NCI-H526 (cell line): Measurements from ENCODE around the gene PRADC1.

ENCODE experiments used
- DNase-seq, 2 experiments: peaks; one replicate each; lab custom pipeline; 2025; lab: John Stamatoyannopoulos, UW

The PRADC1 gene

GRCh38 chr2:73235315-73236028 lies 2.4 kb upstream of the PRADC1 start:
- DNase-seq, result no peak

GRCh38 chr2:73233932-73234832 lies 1.1 kb upstream of the PRADC1 start, which contains the start of gene CCT7:
Gene CCT7, plus strand, starts transcription at chr2:73234308. Its CDS starts 71 bp downstream, at chr2:73234379.
- peak; percentile 79 to 92 for DNase-seq

GRCh38 chr2:73232403-73233153 lies 461 bp downstream of the PRADC1 start:
- DNase-seq, result peak; percentile 8 to 53

GRCh38 chr2:73228631-73229030 lies 4.4 kb downstream of the PRADC1 start:
- no peak for DNase-seq

DNA sequence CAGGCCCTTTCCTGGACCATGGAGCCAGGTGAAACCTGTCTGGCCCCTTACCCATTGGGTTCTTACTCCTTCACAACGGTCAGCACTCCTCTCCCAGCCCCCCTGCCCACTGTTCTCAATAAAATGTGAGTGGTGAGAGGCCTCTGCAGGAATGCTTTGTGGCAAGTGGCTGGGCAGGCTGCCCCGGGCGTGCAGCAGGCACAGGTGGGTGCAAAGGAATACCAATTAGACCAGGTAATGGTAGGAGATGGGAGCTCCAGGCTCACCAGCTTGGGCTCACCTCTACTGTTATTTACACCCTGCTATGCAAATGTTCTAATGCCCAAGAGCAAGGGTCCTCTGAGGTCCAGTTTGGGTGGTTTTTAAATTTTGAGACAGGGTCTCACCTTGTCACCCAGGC lies 6.0 kb downstream of the PRADC1 start:
- no peak for DNase-seq

DNA sequence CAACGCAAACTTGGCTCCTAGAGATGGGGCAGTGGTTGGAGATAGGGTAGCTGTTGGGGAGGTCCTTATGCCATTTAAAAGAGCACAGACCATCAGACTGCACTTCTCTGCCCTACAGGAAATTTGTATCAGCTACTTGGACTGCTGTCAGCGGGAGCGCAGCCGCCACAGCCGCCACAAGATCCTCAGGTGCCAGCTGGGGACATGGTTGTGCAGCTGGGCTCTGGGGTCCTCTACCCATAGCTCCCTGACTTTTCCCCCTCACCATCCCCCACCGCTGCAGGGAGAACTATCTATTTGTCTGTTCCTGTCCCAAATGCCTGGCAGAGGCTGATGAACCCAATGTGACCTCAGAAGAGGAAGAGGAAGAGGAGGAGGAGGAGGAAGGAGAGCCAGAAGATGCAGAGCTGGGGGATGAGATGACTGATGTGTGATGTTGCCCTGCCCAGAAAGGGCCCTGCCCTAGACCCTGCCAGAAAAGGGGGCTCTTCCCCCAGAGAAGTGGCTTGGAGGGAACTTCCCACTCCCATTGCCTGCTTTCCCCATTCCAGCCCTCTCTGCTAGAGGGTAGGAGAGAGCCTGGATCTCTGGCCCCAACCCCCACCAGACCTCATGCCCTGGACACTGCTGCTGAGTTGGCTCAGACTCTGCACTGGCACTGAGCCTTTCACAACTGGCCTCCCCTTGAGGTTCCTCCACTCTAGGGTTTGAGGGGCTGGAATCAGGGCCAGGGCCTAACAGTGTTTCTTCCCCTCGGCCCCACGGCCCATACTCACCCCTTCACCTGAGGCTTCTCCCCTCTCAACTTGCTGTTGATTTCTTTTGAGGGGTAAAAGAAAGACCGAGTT lies 7.3 kb downstream of the PRADC1 start:
- no peak for DNase-seq

GRCh38 chr2:73223821-73224220 lies 9.2 kb downstream of the PRADC1 start:
- no peak for DNase-seq

DNA sequence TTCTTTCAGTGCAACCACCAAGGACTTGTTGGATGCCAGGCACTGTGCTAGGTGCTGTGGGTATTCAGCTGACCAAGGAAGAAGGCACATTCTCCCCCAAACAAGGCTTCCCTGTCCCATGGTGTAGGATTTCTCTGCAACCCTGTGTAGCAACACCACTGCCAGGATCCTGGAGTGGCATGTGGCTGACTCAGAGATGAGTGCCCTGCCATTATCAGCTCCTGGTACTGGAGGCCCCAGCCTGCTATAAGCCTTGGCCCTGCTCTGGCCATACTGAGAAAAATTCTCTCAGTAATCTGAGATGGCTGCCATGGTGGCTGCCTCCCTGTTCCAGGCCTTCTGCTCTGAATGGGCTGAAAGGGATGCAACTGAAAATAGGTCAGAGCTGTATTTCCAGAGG lies 14.7 kb downstream of the PRADC1 start:
- no peak for DNase-seq

DNA sequence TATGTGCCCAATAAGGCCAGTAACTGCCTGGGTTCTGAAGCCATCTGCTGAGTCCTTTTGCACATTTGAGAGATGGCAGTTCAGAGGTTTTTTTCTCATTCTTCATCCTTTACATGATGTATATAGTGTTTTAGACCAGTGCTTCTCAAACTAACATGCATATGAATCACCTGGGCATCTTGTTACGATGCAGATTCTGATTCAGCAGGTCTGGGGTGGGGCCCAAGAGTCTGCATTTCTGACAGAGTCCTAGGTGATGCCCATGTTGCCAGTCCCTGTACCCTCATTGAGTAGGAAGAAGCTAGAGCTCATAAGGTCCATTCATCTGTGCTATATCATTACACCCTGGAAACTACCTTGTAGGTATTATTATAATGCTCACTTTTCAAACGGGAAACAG lies 15.2 kb downstream of the PRADC1 start:
- no peak for DNase-seq

DNA sequence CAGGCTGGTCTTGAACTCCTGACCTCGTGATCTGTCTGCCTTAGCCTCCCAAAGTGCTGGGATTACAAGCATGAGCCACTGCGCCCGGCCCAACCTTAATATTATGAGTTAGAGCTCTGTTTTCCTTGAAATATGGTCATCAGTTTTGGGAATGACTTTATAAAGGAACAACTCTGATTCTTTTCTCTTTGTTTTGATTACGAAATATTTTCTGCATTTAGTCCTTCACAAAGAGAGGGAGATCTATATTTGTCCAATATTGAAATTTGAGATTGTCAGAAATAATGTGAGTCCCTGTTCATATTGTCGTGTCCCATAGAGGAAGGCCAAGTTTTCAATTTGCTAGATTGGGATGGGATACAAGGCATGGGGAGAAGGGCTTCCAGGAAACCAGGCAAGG lies 15.9 kb downstream of the PRADC1 start:
- DNase-seq, result no peak

DNA sequence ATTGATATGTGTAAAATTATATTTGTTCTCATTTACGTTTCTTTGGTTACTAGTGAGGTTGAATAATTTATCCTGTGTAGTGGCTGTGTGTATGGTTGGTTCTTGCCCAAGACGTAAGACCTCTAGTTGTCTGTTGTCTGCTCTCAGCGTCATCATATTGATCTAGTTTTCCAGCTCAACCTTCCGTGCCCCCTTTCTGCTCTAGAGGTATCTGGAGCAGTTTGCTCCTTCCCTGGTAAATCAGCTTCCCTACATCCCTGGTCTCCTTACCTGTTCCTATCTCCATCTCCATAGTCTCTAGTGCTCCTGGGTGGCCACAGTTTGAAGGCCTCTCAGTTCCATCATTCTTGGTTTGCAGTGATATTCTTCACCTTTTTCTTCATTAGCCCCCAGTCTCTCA lies 17.8 kb downstream of the PRADC1 start:
- no peak for DNase-seq

DNA sequence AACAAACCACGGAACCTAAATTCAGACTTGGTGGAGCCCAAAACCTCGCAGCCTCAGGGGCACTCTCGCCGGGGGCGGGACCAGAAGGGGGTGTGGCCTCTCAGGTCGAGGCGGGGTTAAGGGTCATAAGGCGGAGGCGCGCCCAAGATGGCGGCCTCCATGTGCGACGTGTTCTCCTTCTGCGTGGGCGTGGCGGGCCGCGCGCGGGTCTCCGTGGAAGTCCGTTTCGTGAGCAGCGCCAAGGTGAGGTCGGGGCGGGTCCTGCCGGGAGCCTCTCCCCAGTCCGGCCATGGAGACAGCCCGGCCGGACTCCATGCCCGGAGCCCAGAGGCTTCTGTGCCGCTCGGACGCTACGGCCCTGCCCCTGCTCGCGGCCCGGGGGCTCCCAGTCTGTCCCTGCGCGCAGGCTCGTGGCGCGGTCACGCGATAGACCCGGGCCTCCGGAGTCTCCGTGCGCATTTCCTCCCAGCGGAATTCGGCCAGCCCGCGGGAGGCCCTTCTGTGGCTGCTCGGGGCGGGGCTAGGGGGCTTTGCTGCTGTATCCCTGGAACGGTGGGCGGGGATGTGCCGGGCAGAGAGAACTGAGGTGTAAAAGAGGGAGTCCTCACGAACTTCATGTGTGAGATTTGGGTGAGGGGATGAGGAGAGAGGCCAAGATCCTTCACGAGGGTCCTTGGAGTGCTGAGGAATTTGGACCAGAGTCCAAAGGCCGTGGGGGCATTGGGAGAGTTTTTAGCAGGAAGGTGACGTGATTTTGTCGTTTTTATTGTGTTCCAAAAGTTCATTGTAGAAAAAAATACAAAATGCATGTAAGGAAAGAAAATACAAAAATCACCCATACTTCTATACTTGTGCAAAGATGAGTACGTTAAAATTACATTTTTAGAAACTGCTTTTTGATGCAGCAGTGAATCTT lies 18.7 kb downstream of the PRADC1 start, which contains the start of gene SMYD5:
TSS of gene SMYD5 (plus strand) at position 126 of the 916 bp plus-strand sequence. CDS start at position 148, 22 bp downstream.
- DNase-seq, result peak; percentile 60 to 85

DNA sequence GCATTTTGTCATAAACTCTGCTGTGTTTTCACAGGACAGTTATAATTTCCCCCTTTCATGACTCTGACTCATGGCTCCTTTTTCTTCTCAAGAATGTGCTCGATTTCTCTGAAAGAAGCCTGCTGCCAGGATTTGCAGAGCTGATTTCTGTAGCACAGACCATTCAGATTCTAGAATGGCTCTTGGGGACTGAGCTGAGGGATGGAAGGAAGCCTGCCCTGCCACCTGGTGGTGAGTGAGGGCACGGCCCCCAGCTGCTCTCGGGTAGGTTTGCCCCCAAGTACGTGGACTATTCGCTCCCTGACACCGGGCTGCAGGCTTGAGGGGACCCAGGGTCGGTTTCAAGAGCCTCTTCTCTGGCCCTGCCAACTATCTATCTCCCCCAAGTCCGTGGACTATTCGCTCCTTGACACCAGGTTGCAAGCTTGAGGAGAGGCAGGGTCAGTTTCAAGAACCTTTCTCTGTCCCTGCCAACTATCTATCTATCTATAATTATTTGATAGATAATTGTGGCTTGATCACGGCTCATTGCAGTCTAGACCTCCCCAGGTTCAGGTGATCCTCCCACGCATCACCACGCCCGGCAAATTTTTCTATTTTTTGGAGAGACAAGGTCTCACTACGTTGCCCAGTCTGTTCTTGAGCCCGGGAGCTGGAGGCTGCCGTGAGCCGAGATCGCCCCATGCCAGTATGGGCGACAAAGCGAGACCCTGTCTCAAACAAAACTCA lies 20.4 kb downstream of the PRADC1 start:
- peak; percentile 32 to 80 for DNase-seq

DNA sequence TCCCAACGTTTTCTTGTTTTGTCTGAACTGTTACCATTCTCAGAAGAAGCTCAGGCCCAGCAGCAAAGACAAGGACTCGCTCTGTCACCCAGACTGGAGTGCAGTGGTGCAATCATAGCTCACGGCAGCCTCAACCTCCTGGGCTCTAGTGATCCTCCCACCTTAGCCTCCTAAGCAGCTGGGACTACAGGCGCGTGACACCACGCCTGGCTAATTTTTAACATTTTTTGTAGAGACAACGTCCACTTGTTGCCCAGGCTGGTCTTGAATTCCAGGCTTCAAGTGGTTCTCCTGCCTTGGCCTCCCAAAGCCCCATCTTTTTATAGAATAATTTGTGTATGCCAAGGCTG lies 21.0 kb downstream of the PRADC1 start:
- no peak for DNase-seq

DNA sequence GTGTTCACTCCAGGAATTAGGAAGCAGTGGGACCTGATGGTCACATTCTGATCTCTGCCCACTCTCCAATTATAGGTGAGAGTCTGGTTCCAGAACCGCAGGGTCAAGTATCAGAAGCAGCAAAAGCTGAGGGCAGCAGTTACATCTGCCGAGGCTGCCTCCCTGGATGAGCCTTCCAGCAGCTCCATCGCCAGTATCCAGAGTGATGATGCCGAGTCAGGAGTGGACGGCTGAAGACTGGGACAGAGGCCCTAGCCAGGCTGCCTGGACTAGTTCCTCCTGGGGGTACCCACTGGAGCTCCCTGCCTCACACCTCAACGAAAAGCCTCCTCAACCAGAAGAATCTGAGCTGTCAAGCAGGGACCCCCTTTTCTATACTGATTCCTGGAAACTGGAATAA lies 22.3 kb downstream of the PRADC1 start:
- DNase-seq, result no peak

- no peak for DNase-seq
These were observed 23.0 kb downstream of the PRADC1 start for GRCh38 chr2:73210019-73210418.

DNA sequence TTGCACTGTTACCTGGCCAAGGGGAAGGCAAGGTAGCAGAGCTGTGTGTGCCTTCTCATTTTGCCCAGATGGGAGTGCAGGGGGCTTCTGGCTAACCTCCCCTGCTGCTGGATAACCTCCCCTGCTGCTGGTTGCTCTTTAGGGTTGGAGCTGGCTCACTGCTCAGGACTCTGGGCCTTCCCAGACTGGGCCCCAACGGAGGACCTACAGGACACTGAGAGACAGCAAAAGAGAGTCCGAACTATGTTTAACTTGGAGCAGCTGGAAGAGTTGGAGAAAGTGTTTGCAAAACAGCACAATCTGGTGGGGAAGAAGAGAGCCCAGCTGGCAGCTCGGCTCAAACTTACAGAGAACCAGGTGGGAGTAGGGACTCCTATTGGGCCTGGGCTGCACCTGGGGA lies 24.8 kb downstream of the PRADC1 start:
- DNase-seq, result no peak

DNA sequence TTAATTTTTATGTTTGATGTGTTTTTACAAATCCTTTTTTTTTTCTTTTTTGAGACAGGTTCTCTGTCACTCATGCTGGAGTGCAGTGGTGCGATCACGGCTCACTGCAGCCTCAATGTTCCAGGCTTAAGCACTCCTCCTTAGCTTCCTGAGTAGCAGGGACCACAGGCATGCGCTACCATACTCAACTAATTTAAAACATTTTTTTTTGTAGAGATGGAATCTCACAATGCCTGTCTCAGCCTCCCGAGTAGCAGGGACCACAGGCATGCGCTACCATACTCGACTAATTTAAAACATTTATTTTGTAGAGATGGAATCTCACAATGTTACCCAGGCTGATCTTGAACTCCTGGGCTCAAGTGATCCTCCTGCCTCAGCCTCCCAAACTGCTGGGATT lies 27.4 kb downstream of the PRADC1 start:
- DNase-seq, result no peak

DNA sequence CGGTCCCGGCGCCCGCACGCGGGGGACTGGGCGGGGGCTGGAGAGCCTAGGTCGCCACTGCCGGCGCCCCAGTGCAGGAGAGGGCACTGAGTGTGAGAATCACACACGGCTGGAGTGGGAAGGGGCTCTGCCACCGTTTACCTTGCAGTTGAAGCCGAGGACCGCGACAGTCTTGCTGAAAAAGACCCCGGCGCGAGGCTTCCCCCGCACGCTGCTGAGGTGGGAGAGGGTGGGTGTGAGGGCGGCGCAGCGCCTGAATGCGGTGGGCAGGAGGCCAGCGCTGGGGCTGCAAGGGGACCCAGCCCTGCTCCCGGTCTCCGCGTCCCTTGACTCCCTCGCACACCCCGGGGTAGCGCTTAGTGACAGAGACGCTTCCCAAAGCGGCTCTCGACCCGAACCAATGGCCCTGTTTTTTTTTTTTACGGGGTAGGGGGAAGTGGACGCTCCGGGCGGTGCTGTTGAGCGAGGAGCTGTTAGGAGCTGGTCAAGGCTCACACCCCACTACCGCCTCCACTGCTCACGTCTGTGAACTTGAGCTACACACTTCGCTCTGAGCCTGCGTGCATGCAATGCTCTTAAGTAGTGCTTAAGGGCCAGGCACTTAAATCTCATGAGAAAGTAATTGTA lies 29.9 kb downstream of the PRADC1 start:
- peak in 1 of 2 experiments; percentile 37 for DNase-seq
